ENCODE data around the gene CGB3.

DNA sequence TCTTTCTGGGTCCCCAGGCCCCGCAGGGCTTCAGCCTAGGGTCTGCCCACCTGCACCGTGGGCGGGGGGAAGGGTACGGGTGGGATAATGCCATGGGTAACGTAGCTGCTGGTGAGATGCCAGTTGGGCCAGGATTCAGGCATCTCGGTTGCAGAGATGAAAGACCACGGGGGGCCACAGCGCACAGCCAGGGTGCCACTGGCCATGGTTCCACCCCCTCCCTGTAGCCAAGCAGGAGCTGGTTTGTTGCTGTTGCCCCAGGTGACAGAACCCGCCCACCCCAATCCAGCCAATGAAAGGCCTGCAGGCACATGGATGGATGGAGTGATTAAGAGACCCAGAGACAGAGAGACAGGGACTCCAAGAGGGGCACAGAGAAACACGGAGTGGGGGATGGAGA is 34.4 kb upstream of the CGB3 start:
- TF ChIP-seq, protein P1, sequence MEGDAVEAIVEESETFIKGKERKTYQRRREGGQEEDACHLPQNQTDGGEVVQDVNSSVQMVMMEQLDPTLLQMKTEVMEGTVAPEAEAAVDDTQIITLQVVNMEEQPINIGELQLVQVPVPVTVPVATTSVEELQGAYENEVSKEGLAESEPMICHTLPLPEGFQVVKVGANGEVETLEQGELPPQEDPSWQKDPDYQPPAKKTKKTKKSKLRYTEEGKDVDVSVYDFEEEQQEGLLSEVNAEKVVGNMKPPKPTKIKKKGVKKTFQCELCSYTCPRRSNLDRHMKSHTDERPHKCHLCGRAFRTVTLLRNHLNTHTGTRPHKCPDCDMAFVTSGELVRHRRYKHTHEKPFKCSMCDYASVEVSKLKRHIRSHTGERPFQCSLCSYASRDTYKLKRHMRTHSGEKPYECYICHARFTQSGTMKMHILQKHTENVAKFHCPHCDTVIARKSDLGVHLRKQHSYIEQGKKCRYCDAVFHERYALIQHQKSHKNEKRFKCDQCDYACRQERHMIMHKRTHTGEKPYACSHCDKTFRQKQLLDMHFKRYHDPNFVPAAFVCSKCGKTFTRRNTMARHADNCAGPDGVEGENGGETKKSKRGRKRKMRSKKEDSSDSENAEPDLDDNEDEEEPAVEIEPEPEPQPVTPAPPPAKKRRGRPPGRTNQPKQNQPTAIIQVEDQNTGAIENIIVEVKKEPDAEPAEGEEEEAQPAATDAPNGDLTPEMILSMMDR (IDR thresholded peaks at IDR 0.05) = no peak
- no peak for TF ChIP-seq POLR2A (IDR thresholded peaks at IDR 0.05)

All from suprapubic skin (tissue), 3 donors.